Daoy (cell line): Measurements from ENCODE around the gene XYLT1. TPM values are rescaled to one million over a fixed set of nuclear protein-coding genes. Genes with fewer than 3 reads are reported as not detected.
"Not testable (repeated sequence)": the region's sequence is repeated elsewhere in the genome, so short reads cannot be mapped to it uniquely, and the experiment has no call there.

Experiments
- DNase-seq: peaks from one replicate; pipeline ENCODE4 v3.0.0-alpha.2; 2015; ENCODE audit warnings: low read depth
- total RNA-seq: library from RNA; depleted of rRNA; stranded (reverse); fragments of >200 nt; shearing (Covaris generic); gene quantifications from 2 replicates; pipeline ENCODE4 v1.2.3, GENCODE V29; 2014

The XYLT1 gene
- total RNA-seq, 1 experiment from 2014 or later = 6.9 TPM

- DNase-seq = no peak
Measured at GRCh38 chr16:17356243-17356933, 114.4 kb downstream of the XYLT1 start.

- no peak for DNase-seq
Measured at GRCh38 chr16:17354685-17355084, 116.1 kb downstream of the XYLT1 start.

- no peak for DNase-seq
Measured at GRCh38 chr16:17354141-17354601, 116.6 kb downstream of the XYLT1 start.

- no peak for DNase-seq
Measured at GRCh38 chr16:17353561-17353960, 117.2 kb downstream of the XYLT1 start.

- no peak for DNase-seq
Measured at GRCh38 chr16:17351441-17352035, 119.2 kb downstream of the XYLT1 start.

- no peak for DNase-seq
Measured at GRCh38 chr16:17350207-17350606, 120.6 kb downstream of the XYLT1 start.

- no peak for DNase-seq
Measured at GRCh38 chr16:17348826-17349225, 121.9 kb downstream of the XYLT1 start.

- no peak for DNase-seq
Measured at GRCh38 chr16:17348042-17348783, 122.5 kb downstream of the XYLT1 start.

- no peak for DNase-seq
Measured at GRCh38 chr16:17347624-17348023, 123.1 kb downstream of the XYLT1 start.

- no peak for DNase-seq
Measured at GRCh38 chr16:17346621-17347569, 123.9 kb downstream of the XYLT1 start.

- no peak for DNase-seq
Measured at GRCh38 chr16:17345043-17345442, 125.7 kb downstream of the XYLT1 start.

- no peak for DNase-seq
Measured at GRCh38 chr16:17343728-17344127, 127.0 kb downstream of the XYLT1 start.

GRCh38 chr16:17343028-17343427, 127.7 kb downstream of the XYLT1 start:
- no peak for DNase-seq

GRCh38 chr16:17342031-17342430, 128.7 kb downstream of the XYLT1 start:
- DNase-seq = no peak

GRCh38 chr16:17340804-17341203, 130.0 kb downstream of the XYLT1 start:
- DNase-seq = no peak

GRCh38 chr16:17339764-17340541, 130.8 kb downstream of the XYLT1 start:
- DNase-seq = no peak

GRCh38 chr16:17338244-17338643, 132.5 kb downstream of the XYLT1 start:
- DNase-seq = no peak

- no peak for DNase-seq
Measured at GRCh38 chr16:17336530-17336900, 134.2 kb downstream of the XYLT1 start.

GRCh38 chr16:17335826-17336529, 134.8 kb downstream of the XYLT1 start:
- no peak for DNase-seq

GRCh38 chr16:17335406-17335805, 135.4 kb downstream of the XYLT1 start:
- DNase-seq = not testable (repeated sequence)
